Endodermal cell (in vitro differentiated cells): Measurements from ENCODE around the gene SENP6. TPM values are rescaled to one million over a fixed set of nuclear protein-coding genes. Genes with fewer than 3 reads are reported as not detected.
"Not testable (repeated sequence)": the region's sequence is repeated elsewhere in the genome, so short reads cannot be mapped to it uniquely, and the experiment has no call there.

Source experiments
- DNase-seq: peaks from one replicate; pipeline ENCODE4 v3.0.0-alpha.2; 2017
- H3K27ac ChIP-seq: 2 replicates; pipeline ENCODE4 v1.5.1; 2013; ENCODE audit warnings: mild to moderate bottlenecking, low read depth, low read length, moderate library complexity
- H3K27me3 ChIP-seq: 2 replicates; pipeline ENCODE4 v1.6.1; 2013; ENCODE audit warnings: mild to moderate bottlenecking, low read length, moderate library complexity; ENCODE audit not compliant: insufficient read depth, control insufficient read depth, poor library complexity, severe bottlenecking
- H3K36me3 ChIP-seq: 2 replicates; pipeline ENCODE4 v1.7.0; 2013; ENCODE audit warnings: mild to moderate bottlenecking, low read length, moderate library complexity; ENCODE audit not compliant: control insufficient read depth, insufficient read depth
- H3K4me1 ChIP-seq: one replicate; pipeline ENCODE4 v1.7.0; 2013; ENCODE audit warnings: low read length; ENCODE audit not compliant: control insufficient read depth, insufficient read depth
- H3K4me3 ChIP-seq: 2 replicates; pipeline ENCODE4 v1.5.1; 2013; ENCODE audit warnings: mild to moderate bottlenecking, low read length, moderate library complexity
- H3K9ac ChIP-seq: 2 replicates; pipeline ENCODE4 v1.6.1; 2013; ENCODE audit warnings: mild to moderate bottlenecking, low read length, moderate library complexity; ENCODE audit not compliant: poor library complexity, severe bottlenecking; ENCODE audit errors: extremely low read depth
- H3K9me3 ChIP-seq: 2 replicates; pipeline ENCODE4 v1.6.1; 2013; ENCODE audit warnings: mild to moderate bottlenecking, low read length, moderate library complexity; ENCODE audit not compliant: control insufficient read depth
- H3K27ac Mint-ChIP-seq: 2 replicates; pipeline ENCODE4 v1.8.0; 2020; ENCODE audit warnings: mixed read lengths
- H3K27me3 Mint-ChIP-seq: 2 replicates; pipeline ENCODE4 v1.8.0; 2021; ENCODE audit warnings: mild to moderate bottlenecking, mixed read lengths; ENCODE audit not compliant: insufficient read depth
- H3K36me3 Mint-ChIP-seq: 2 replicates; pipeline ENCODE4 v1.8.0; 2020; ENCODE audit warnings: low read depth, mixed read lengths
- H3K4me1 Mint-ChIP-seq: 2 replicates; pipeline ENCODE4 v1.8.0; 2020; ENCODE audit warnings: mixed read lengths
- H3K4me3 Mint-ChIP-seq: 2 replicates; pipeline ENCODE4 v1.8.0; 2020; ENCODE audit warnings: mild to moderate bottlenecking, moderate library complexity, mixed read lengths
- H3K9me3 Mint-ChIP-seq: 2 replicates; pipeline ENCODE4 v1.8.0; 2020; ENCODE audit warnings: mild to moderate bottlenecking, mixed read lengths
- CTCF ChIP-seq: fragments of 200-600 bp; sonication (generic); conservative IDR thresholded peaks from 2 replicates; pipeline ENCODE4 v1.5.0; 2021; ENCODE audit warnings: antibody characterized with exemption, mild to moderate bottlenecking
- WGBS, 2 experiments: methylation state at CpG; one replicate each; pipeline versions ENCODE4 v1.1.5 to v1.1.7; 2013; ENCODE audit warnings: missing lambda C conversion rate in 2 of 2, mixed read lengths in 1 of 2; ENCODE audit not compliant: insufficient coverage in 1 of 2, insufficient read length in 1 of 2; 5-methylcytosine and 5-hydroxymethylcytosine counted together
- total RNA-seq, 2 donors: library from RNA; stranded (reverse); fragmentation: NEBNext Ultra II Directional in 1 of 2; extraction: Animal tissue kit (Norgen Biotek cat#: 25700) in 1 of 2; gene quantifications; 2 replicates in 1 of 2; 3 replicates in 1 of 2; pipeline ENCODE4 v1.2.1, GENCODE V29; 2021

SENP6 gene
- total RNA-seq, 2 donors from 2014 or later = 101 to 113 TPM

GRCh38 chr6:75666592-75666991 lies 64.9 kb downstream of the SENP6 start:
- no peak for DNase-seq
- TF ChIP-seq CTCF = no peak
- 81 to 82% methylated on average over 4 of the region's 4 CpGs for WGBS, 2 experiments
- H3K27me3 Mint-ChIP-seq = no peaks in the 10 kb centered on the region
- H3K9me3 Mint-ChIP-seq = no peaks in the 10 kb centered on the region
- peaks cover 53% of the 10 kb centered on the region for H3K36me3 Mint-ChIP-seq
- Histone ChIP-seq H3K4me1 (no peaks in the 10 kb centered on the region), H3K36me3 (peaks cover 70% of the 10 kb centered on the region), H3K27me3 (no peaks in the 10 kb centered on the region), H3K27ac (no peak overlapping the region), H3K4me3 (no peak overlapping the region), H3K9me3 (no peaks in the 10 kb centered on the region), H3K9ac (no peak overlapping the region)
- no peak overlapping the region for H3K27ac Mint-ChIP-seq
- no peak overlapping the region for H3K4me3 Mint-ChIP-seq
- H3K4me1 Mint-ChIP-seq = no peaks in the 10 kb centered on the region

GRCh38 chr6:75673884-75674283 lies 72.2 kb downstream of the SENP6 start:
- Histone ChIP-seq H3K27me3 (no peaks in the 10 kb centered on the region), H3K36me3 (peaks cover 79% of the 10 kb centered on the region), H3K9ac (no peak overlapping the region), H3K27ac (no peak overlapping the region), H3K9me3 (no peaks in the 10 kb centered on the region), H3K4me1 (no peaks in the 10 kb centered on the region), H3K4me3 (no peak overlapping the region)
- Mint-ChIP-seq H3K4me3 (no peak overlapping the region), H3K27ac (no peak overlapping the region), H3K27me3 (no peaks in the 10 kb centered on the region), H3K36me3 (peaks cover 39% of the 10 kb centered on the region), H3K4me1 (no peaks in the 10 kb centered on the region), H3K9me3 (no peaks in the 10 kb centered on the region)
- WGBS, 2 experiments = 94 to 97% methylated on average over 5 to 8 of the region's 8 CpGs
- no peak for DNase-seq
- no peak for TF ChIP-seq CTCF

- no peak overlapping the region for H3K4me3 ChIP-seq
- Mint-ChIP-seq H3K27me3 (no peaks in the 10 kb centered on the region), H3K9me3 (peaks cover under 1% of the 10 kb centered on the region), H3K36me3 (peaks cover 56% of the 10 kb centered on the region), H3K27ac (no peak overlapping the region), H3K4me3 (no peak overlapping the region), H3K4me1 (no peaks in the 10 kb centered on the region)
- no peak for DNase-seq
- TF ChIP-seq CTCF = no peak
- no peaks in the 10 kb centered on the region for H3K4me1 ChIP-seq
- peaks cover 11% of the 10 kb centered on the region for H3K9me3 ChIP-seq
- WGBS, 2 experiments = 88 to 100% methylated on average over 1 of the region's 1 CpG
- no peak overlapping the region for H3K9ac ChIP-seq
- H3K27ac ChIP-seq = no peak overlapping the region
- no peaks in the 10 kb centered on the region for H3K27me3 ChIP-seq
- peaks cover 93% of the 10 kb centered on the region for H3K36me3 ChIP-seq
These were observed 74.7 kb downstream of the SENP6 start for GRCh38 chr6:75676377-75676776.

GRCh38 chr6:75682548-75682947 lies 80.9 kb downstream of the SENP6 start:
- Histone ChIP-seq H3K36me3 (peaks cover 54% of the 10 kb centered on the region), H3K9me3 (peaks cover 28% of the 10 kb centered on the region)
- not testable (repeated sequence) for DNase-seq, H3K27ac ChIP-seq, H3K9ac ChIP-seq, H3K27me3 ChIP-seq, H3K4me1 ChIP-seq, H3K27me3 Mint-ChIP-seq, H3K4me3 Mint-ChIP-seq, H3K4me1 Mint-ChIP-seq, H3K4me3 ChIP-seq, H3K27ac Mint-ChIP-seq
- H3K36me3 Mint-ChIP-seq = peaks cover 95% of the 10 kb centered on the region
- H3K9me3 Mint-ChIP-seq = peaks cover 29% of the 10 kb centered on the region
- 89% methylated on average over 1 of the region's 2 CpGs; no CpG with 5 or more reads in 1 of the 2 experiments for WGBS, 2 experiments

GRCh38 chr6:75683005-75683404 lies 81.3 kb downstream of the SENP6 start:
- not testable (repeated sequence) for H3K27ac Mint-ChIP-seq, DNase-seq, H3K27me3 ChIP-seq, H3K4me1 Mint-ChIP-seq, H3K4me1 ChIP-seq, H3K4me3 Mint-ChIP-seq, H3K27ac ChIP-seq, H3K27me3 Mint-ChIP-seq, H3K9ac ChIP-seq, H3K4me3 ChIP-seq
- 96% methylated on average over 2 of the region's 2 CpGs; no CpG with 5 or more reads in 1 of the 2 experiments for WGBS, 2 experiments
- H3K9me3 Mint-ChIP-seq = peaks cover 33% of the 10 kb centered on the region
- H3K36me3 Mint-ChIP-seq = peaks cover 97% of the 10 kb centered on the region
- Histone ChIP-seq H3K36me3 (peaks cover 49% of the 10 kb centered on the region), H3K9me3 (peaks cover 28% of the 10 kb centered on the region)
